Measurements from ENCODE around the gene APOL2.
"Not testable (repeated sequence)": the region's sequence is repeated elsewhere in the genome, so short reads cannot be mapped to it uniquely, and the experiment has no call there.

Gene APOL2, protein sequence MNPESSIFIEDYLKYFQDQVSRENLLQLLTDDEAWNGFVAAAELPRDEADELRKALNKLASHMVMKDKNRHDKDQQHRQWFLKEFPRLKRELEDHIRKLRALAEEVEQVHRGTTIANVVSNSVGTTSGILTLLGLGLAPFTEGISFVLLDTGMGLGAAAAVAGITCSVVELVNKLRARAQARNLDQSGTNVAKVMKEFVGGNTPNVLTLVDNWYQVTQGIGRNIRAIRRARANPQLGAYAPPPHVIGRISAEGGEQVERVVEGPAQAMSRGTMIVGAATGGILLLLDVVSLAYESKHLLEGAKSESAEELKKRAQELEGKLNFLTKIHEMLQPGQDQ

DNA sequence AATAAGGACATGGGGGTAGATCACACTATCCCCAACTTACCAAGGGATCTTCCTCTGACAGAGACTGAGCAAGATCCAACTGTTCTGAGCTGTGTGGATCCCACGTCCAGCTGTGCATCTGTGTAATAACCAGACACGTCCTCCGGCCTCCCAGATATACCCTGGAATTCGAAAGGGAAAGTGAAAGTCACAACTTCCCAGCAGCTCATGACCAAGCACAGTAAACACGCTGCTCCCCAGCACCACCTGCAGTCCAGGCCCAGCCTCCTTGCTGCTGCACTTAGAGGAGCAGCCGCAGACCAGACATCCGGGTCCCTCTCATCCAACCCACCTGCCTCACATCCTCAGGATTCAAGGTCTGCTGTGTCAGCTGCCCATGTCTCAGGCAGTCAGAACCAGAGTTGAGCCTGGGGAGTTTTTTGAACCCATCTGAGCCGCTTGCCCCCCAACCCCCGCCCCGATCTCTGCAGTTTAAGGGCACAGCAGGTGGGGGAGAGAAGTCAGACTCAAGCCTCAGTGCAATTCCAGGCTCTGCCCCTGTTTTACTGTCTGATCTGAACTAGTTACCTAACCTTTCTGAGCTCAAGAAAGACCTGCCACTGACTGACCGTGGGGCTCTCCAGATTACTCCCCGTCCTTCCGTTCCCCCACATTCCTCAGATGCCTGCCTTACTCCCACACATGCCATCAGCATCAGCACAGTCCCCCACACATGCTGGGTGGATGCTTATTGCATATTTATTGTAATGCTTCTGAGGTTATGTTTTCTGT lies at the start of gene APOL2:
TSS of gene APOL2 (minus strand) at position 127 of the 771 bp plus-strand sequence. CDS start 6,365 bp downstream, outside the sequence.
- peak; percentile 92 for DNase-seq (ENCODE audit: low spot score)

DNA sequence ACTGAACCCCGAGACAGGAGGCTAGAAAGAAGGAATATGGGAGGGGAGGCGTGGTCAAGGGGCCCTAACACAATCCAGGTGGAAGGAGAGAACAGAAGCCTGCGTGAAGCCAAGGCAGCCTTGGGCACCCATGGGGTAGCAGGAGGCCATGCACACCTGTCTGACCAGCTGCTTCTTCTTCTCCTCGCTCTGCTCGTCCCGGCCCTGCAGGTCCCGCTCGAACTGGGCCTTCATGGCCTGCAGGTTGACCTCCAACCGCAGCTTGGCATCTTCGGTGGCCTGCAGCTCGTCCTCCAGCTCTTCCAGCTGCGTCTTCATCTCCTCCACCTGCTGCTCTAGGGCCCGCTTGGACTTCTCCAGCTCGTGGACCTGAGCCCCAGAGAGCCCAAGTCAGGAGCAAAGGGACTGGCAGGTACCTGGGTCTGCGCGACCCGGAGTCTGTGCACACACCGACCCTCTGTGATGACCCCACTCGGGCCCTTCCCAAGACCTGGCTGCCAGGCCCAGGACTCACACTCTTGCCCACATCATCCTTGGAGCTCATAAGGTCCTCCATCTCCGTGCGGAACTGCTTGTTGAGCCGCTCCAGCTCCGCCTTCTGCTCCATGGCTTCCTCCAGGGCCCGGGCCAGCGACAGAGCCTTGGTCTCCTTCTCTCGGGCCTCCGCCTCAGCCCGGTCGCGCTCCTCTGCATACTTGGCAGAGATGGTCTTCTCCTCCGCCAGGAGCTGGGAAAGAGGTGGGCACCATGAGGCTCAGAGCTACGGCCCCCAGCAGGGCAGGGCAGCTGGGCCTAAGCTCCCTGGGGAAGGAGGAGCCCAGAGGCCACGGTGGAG lies 49.5 kb upstream of the APOL2 start:
- no peak for DNase-seq (ENCODE audit: low spot score)

- DNase-seq (ENCODE audit: low spot score): no peak
These were observed 48.7 kb upstream of the APOL2 start for GRCh38 chr22:36287881-36288515.

DNA sequence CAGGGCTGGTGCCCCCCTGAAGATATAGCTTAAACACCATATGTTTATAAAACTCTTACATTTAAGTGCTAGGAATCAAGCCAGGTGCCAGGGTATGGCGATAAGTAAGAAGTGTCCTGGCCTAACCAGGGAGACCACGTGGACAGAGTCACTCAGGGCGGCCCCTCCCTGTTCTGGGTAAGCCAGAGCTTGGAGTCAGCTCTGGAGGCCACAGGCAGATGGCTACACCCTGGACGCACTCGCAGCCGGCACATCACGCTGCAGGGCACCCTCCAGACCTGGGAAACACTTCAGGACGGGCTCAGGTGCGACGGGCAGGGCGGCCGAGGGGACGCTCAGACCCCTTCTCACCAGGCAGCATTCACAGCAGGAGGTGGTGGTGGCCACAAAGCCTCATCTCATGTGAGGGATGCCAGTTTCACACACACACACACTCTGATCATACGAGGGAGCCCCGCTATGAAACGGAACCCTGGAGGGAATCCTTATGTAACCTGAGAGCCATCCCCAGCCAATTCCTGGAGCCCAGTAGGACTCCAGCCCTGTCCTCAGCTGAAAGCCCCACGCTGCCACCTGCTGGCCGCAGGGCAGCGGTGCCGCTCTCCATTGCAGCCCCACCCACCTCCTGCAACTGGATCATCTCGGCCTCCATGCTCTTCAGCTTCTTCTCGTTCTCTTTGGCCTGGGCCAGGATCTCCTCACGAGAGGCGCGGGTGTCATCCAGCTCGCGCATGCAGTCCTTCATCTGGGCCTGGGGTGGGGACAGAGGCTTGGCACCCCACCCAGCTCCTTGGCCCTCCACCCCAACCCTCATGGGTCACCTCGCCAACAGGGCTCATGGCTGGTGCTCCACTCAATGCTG lies 47.0 kb upstream of the APOL2 start:
- DNase-seq (ENCODE audit: low spot score): peak; percentile 89

- DNase-seq (ENCODE audit: low spot score): peak; percentile 24
These were observed 46.2 kb upstream of the APOL2 start for GRCh38 chr22:36285545-36285944.

- DNase-seq (ENCODE audit: low spot score): no peak
These were observed 45.7 kb upstream of the APOL2 start for GRCh38 chr22:36285017-36285416.

DNA sequence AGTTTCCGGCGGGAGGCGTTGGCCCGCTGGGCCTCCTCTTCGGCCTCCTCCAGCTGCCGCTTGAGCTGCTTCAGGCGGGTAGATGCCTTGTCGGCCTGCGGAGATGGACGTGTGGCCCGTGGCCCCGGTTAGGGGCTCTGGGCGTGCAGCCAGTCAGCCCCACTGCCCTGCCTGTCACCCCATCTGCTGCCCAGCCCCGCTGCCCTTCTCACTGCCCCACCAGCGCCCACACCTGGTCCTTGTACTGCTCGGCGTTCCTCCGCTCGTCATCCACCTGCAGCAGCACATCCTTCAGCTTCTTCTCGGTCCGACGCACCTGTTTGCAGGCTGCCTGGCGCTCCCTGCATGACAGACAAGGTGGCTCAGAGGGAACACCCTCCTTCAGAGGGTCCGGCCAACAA lies 44.8 kb upstream of the APOL2 start:
- DNase-seq (ENCODE audit: low spot score): no peak

DNA sequence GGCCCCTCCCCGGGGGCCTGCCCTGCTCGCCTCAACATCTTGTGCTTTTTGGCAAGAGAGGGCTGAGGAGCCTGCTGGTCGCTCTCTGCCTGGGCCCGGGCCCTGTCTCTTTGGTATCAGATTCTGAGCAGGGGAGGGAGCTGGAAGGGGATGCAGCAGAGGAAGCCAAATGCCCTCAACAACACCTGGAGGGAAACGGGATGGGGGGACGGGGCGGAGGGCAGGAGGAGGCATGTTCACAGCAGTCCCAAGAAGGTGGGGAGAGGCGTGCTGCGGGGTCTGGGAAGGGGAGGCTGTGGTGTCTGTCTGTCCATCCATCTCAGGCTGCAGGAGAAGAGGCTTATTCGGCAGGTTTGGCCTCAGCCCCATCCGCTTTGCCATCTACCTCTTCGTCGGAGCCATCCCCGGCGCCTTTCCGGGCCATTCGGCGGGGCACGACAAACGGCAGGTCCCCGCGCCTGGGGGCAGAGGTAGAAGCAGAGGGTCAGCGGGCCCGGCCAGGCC lies 43.1 kb upstream of the APOL2 start:
- DNase-seq (ENCODE audit: low spot score): no peak

DNA sequence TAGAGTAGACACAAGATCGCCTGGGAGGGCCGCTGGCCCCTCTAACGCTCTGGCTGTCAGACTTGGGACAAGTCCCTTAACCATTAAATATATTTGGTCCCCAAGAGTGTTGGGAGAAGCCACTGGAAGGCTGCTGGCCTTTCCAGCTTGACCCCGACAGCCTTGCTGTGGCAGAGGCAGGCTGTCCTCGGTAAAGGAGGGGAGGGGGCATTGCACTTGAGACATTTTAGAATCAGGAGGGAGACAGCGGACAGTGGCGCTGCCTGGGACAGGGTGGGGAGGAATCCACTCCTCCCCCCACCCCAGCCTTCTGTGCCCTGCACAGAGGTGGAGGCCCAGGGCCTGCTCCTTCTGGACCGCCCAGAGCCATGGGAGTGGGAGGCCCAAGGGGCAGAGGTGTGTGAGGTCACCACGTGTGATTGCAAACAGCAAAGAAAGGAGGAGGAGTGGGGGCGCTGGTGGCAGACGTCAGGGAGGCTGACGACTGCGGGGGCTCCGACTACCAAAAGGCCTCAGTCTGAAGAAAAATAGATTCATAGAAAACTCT lies 42.5 kb upstream of the APOL2 start:
- no peak for DNase-seq (ENCODE audit: low spot score)

GRCh38 chr22:36280379-36280778 lies 41.1 kb upstream of the APOL2 start:
- no peak for DNase-seq (ENCODE audit: low spot score)

DNA sequence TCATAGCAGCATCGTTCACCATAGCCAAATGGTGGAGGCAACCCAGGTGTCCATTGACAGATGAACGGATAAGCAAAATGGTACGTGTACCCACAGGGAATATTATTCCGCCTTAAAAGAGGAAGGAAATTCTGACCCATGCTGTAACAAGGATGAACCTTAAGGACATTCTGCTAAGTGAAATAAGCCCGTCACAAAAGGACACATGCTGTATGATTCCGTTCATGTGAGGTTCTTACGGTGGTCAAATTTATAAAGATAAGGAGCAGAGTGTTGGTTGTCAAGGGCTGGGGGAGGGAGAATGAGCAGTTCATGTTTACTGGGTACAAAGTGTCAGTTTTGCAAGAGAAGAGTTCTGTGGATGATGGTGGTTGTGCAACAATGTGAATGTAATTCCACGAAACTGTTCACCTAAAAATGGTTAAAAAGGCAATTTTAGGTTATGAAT lies 39.9 kb upstream of the APOL2 start:
- no peak for DNase-seq (ENCODE audit: low spot score)

DNA sequence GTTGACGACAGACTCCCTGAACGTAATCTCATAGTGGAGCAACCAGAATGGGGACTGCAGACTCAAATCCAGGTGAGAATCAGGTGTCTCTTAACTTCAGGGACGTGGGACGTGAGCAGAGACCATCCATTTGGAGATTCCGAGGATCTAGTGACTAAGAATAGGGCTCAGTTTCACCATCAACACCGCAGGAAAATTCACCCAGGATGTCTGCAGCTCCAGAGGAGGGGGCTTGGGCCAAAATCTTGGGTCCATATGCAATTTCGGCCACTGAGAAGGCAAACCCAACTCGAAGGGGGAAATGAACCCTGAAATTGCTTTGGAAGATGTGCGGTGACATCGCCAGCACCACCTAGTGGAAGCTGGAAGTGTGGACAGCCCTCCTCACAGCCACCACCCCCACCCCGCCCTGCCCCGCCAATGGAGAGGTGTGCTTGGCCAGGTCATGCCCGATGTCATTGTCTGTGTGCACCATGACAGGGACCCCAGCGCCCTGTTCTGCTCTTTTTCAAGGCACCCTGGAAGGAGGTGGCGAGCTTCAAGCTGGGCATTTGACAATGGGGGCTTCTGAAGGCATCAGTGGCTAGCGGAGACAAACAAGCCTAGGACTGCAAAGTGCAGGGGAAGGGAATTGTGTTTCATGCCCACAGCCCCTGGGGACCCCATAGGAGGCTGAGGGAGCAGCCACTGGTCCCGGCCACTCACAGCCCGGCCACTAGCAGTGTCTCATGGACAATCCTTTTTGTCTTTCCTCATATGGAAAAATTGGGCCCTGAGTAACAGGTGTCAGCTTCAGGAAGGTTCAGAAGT lies 38.4 kb upstream of the APOL2 start:
- DNase-seq (ENCODE audit: low spot score): peak; percentile 66

- no peak for DNase-seq (ENCODE audit: low spot score)
These were observed 35.2 kb upstream of the APOL2 start for GRCh38 chr22:36274531-36274930.

GRCh38 chr22:36271951-36272350 lies 32.6 kb upstream of the APOL2 start:
- not testable (repeated sequence) for DNase-seq (ENCODE audit: low spot score)

DNA sequence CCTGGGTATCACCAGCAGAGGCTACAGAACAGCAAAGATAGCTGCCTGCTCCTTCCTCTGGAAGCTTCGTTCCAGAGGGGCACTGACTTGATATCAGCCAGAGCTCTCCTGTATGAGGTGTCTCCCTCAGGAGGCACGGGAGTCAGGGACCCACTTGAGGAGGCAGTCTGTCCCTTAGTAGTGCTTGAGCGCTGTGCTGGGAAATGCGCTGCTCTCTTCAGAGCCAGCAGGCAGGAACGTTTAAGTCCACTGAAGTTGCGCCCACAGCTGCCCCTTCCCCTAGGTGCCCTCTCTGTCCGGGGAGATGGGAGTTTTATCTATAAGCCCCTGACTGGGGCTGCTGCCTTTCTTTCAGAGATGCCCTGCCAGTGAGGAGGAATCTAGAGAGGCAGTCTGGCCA lies 31.9 kb upstream of the APOL2 start:
- not testable (repeated sequence) for DNase-seq (ENCODE audit: low spot score)

- no peak for DNase-seq (ENCODE audit: low spot score)
These were observed 28.7 kb upstream of the APOL2 start for GRCh38 chr22:36267896-36268485.

GRCh38 chr22:36267058-36267457 lies 27.7 kb upstream of the APOL2 start:
- no peak for DNase-seq (ENCODE audit: low spot score)

DNA sequence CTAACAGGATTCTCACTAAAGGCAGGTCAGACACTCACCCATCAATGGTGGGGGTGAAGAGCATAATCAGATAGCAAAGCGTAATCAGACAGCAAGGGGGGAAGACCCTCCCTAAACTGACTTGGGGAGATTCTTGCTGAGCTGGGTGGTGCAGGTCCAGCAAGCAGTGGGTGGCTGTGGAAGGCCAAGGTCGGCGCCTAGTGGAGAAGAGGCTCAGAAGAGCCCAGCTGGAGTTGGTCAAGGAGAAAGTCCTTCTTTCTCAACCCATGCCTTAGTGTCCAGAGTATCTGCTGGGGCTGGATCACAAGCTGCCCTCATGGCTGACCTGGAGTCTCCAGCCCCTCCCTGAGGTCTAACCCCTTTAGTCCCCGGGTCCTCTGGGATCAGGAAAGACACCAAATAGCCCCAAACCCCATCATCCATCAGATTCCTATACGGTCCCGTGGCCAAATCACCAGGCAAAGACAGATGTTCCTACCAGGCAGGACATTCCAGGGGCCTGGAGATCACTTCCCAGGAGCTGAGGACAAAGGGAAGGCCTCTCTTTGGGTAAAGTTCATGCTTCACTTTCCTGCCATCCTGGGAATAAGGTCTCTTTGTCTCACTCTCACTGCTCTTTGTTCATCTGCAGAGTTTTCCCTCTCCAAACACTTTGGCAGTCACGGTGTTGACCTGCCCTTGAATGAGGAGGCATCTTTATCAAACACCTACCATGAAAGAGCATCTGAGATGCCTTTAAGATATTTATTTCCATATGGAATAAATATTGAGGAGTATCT lies 24.7 kb upstream of the APOL2 start:
- DNase-seq (ENCODE audit: low spot score): not testable (repeated sequence)
